ENCODE results near the gene KLF6.

KLF6 gene

DNA sequence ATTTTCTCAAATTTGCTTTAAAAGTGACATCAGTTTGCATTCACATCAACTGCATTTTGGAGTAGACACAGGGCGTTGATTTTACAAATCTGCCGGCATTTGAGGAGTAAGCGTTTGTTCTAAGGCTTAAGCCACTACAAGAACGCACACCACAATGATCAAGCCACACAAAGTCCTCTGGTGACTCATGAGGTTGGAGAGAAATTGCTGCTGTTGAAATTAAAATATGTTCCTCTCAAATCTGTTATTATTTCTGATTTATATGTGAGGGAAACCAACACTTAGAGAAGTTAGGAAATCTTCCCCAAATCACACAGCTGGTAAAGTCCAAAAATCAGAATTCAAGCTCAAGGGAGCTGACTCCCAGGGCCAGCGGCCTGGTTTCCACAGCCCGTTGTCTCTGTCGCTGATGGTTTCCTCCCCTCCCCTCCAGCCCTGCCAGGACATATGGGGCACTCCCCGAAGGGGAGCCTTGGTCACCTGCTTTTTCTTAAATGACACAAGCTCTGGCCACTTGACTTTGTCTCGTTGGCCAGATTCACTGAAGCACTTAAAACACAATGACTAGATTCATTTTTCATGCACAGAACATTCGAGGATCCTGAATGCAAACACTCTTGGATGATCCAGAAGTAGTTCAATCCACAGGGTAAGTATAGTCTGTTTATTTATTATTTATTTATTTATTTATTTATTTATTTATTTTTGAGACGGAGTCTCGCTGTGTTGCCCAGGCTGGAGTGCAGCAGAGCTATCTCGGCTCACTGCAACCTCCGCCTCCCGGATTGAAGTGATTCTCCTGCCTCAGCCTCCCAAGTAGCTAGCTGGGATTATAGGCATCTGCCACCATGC is 29.2 kb upstream of the KLF6 start:
- TF ChIP-seq, protein P1, sequence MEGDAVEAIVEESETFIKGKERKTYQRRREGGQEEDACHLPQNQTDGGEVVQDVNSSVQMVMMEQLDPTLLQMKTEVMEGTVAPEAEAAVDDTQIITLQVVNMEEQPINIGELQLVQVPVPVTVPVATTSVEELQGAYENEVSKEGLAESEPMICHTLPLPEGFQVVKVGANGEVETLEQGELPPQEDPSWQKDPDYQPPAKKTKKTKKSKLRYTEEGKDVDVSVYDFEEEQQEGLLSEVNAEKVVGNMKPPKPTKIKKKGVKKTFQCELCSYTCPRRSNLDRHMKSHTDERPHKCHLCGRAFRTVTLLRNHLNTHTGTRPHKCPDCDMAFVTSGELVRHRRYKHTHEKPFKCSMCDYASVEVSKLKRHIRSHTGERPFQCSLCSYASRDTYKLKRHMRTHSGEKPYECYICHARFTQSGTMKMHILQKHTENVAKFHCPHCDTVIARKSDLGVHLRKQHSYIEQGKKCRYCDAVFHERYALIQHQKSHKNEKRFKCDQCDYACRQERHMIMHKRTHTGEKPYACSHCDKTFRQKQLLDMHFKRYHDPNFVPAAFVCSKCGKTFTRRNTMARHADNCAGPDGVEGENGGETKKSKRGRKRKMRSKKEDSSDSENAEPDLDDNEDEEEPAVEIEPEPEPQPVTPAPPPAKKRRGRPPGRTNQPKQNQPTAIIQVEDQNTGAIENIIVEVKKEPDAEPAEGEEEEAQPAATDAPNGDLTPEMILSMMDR (IDR thresholded peaks at IDR 0.05; ENCODE audit: control extremely low read depth, extremely low read depth, low read depth, missing control alignments): no peak
- ChIA-PET CTCF (interaction anchor here (1.6 to 1.8 kb wide), 2 partner anchors 18 to 22 kb away, joined by 3 to 7 read pairs; no protein-coding TSS in a partner anchor), POLR2A (interaction anchor here (1.1 kb wide), 1 partner anchor 29 kb away, joined by 5 read pairs; the partner anchor contains the start of gene KLF6)
- DNase-seq (ENCODE audit: extremely low spot score): no peak

DNA sequence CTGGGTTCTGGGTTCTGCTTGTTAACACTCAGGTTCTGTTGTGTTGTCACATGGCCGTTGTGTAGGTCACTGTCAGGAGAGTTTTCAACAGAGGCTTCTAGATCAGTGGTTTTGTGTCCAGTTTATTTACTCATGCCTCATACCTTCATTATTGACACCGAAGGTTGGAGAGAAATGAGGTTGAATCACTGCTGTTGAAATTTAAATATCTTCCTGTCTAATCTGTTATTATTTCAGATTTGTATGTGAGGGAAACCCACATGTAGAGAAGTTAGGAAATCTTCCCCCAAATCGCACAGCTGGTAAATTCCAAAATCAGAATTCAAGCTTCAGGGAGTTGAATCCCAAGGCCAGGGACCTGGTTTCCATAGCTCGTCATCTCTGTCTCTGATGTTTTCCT is 28.3 kb upstream of the KLF6 start:
- ChIA-PET CTCF (interaction anchor here (1.8 to 2.5 kb wide), 2 partner anchors 23 kb away, joined by 7 to 9 read pairs; no protein-coding TSS in a partner anchor), POLR2A (no interaction called here)
- TF ChIP-seq, protein P1 (IDR thresholded peaks at IDR 0.05; ENCODE audit: control extremely low read depth, extremely low read depth, low read depth, missing control alignments): no peak
- no peak for DNase-seq (ENCODE audit: extremely low spot score)

DNA sequence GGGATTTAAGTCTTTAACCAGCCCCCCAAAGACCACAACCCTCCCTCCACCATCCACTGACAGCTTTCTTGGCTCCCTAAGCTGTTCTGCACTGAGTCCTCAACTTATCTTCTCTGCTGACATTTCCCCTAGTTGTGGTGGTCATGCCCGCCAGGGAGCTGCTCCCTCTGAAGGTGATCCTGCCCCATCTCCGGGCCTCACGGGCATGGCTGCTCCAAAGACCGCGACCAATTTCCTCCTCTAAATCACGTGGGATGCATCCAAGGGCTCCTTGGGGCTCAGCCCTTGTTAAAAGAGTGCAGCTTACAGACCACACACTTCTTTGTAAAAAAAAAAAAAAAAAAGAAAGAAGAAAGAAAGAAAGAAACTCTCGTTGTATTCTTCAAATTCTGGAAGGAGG is 27.1 kb upstream of the KLF6 start:
- ChIA-PET CTCF (interaction anchor here (0.8 to 2.5 kb wide), 10 partner anchors 11 to 71 kb away, joined by 3 to 9 read pairs (median 3); no protein-coding TSS in a partner anchor), POLR2A (interaction anchor here (0.6 to 3.2 kb wide), 3 partner anchors 11 to 27 kb away, joined by 4 to 26 read pairs (median 6); partner anchors contain the start of gene KLF6)
- TF ChIP-seq, protein P1 (IDR thresholded peaks at IDR 0.05; ENCODE audit: control extremely low read depth, extremely low read depth, low read depth, missing control alignments): no peak
- DNase-seq (ENCODE audit: extremely low spot score): no peak

DNA sequence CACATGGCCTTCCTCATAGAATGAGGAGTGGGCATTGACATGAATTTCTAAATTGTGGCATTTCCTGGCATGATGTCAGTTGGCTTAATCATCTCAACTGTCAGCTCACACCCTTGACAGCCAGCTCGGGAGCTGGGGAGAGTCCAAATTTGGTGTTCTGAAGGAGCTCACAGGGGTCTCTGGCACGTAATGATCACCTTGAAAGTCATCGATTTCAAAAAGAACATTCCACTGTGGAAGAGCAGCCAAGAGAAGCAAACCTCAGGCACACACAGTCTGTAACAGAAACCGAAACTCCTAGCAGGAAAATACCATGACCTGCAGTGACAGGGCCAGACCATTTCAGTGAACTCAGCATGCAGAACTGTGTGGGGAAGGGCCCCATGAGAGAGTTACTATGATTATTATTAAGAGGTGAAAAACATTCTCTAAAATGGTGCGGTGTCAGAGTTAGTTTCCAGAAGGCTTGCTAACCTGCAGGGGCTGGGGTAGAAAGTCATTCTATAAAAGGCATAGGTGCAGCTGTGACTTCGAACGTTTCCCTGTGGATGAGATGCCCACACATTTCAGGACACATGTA is 26.4 kb upstream of the KLF6 start:
- ChIA-PET CTCF (interaction anchor here (0.8 to 2.5 kb wide), 13 partner anchors 9 to 72 kb away, joined by 3 to 9 read pairs (median 3); no protein-coding TSS in a partner anchor), POLR2A (interaction anchor here (1.0 to 3.2 kb wide), 3 partner anchors 17 to 41 kb away, joined by 3 to 26 read pairs (median 4); partner anchors contain the start of gene KLF6)
- DNase-seq (ENCODE audit: extremely low spot score): peak; percentile 64
- TF ChIP-seq, protein P1 (IDR thresholded peaks at IDR 0.05; ENCODE audit: control extremely low read depth, extremely low read depth, low read depth, missing control alignments): no peak

DNA sequence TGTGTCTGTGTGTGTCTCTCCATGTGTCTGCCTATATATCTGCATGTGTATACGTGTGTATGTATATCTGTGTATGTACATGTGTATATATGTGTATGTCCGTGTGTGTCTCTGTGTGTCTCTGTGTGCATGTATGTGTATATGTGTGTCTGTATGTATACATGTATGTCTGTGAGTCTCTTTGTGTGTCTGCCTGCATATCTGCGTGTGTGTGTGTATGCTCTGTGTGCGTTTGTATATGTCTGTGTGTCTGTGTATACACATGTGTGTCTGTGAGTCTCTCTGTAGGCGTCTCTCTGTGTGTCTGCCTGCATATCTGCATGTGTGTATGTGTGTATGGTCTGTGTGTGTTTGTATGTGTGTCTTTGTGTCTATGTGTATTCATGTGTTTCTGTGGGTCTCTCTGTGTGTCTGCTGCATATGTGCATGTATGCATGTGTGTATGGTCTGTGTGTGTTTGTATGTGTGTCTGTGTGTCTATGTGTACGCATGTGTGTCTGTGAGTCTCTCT is 23.7 kb upstream of the KLF6 start:
- TF ChIP-seq, protein P1 (IDR thresholded peaks at IDR 0.05; ENCODE audit: control extremely low read depth, extremely low read depth, low read depth, missing control alignments): no peak
- ChIA-PET CTCF (interaction anchor here (2.8 kb wide), 1 partner anchor 43 kb away, joined by 11 read pairs; no protein-coding TSS in a partner anchor), POLR2A (interaction anchor here (1.4 to 2.5 kb wide), 2 partner anchors 26 to 66 kb away, joined by 3 to 9 read pairs; no protein-coding TSS in a partner anchor)
- no peak for DNase-seq (ENCODE audit: extremely low spot score)

DNA sequence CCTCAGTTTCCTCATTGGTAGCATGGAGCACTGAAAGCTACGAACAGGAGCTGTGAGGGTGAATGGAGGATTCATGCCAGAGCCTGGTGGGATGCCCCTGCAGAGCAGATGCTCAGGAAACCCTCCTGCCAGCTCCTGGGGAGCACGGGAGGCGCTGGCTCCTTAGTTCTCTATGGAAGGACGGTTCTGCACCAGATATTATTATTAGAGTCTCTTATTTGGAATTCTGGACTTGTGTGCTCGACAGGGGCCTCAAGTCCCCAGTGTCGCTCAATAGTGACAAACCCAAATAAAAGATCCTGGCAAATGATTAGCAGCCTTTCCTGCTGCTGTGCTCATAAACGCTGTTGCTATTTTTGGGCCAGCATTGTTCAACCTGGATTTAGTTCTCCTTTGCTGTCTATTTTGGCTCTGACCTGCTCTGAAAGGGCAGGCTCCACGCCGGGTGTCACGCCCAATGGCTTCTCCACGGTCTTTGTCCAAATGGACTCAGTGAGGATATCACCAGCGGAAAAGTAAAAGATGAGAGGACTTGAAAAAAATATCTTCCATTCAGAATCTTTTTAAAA is 23.0 kb upstream of the KLF6 start:
- ChIA-PET POLR2A (interaction anchor here (2.5 kb wide), 1 partner anchor 25 kb away, joined by 9 read pairs; no protein-coding TSS in a partner anchor), CTCF (interaction anchor here (1.5 to 2.8 kb wide), 2 partner anchors 44 to 63 kb away, joined by 3 to 11 read pairs; no protein-coding TSS in a partner anchor)
- no peak for DNase-seq (ENCODE audit: extremely low spot score)
- TF ChIP-seq, protein P1 (IDR thresholded peaks at IDR 0.05; ENCODE audit: control extremely low read depth, extremely low read depth, low read depth, missing control alignments): no peak

All from GM10248 (cell line).